Karpas-422 (cell line): ENCODE measurements around the gene ANKRD34A. TPM values are rescaled to one million over a fixed set of nuclear protein-coding genes. Genes with fewer than 3 reads are reported as not detected.

Experiments
- DNase-seq: peaks from one replicate; pipeline ENCODE4 v3.0.0-alpha.2; 2015
- H2AFZ ChIP-seq: fragments of 200-600 bp; sonication (generic); 2 replicates; pipeline ENCODE4 v1.6.1; 2014; ENCODE audit warnings: antibody characterized with exemption, low read length, mixed read lengths
- H3K27ac ChIP-seq: fragments of 200-600 bp; sonication (generic); 2 replicates; pipeline ENCODE4 v1.5.1; 2014; ENCODE audit warnings: mild to moderate bottlenecking, low read length, moderate library complexity
- H3K27me3 ChIP-seq: fragments of 200-600 bp; sonication (generic); 2 replicates; pipeline ENCODE4 v1.6.1; 2014; ENCODE audit warnings: low read length, mixed read lengths
- H3K36me3 ChIP-seq: fragments of 200-600 bp; sonication (generic); 2 replicates; pipeline ENCODE4 v1.6.1; 2014; ENCODE audit warnings: low read length, mixed read lengths; ENCODE audit not compliant: insufficient read depth
- H3K4me1 ChIP-seq: fragments of 200-600 bp; sonication (generic); 2 replicates; pipeline ENCODE4 v1.6.1; 2014; ENCODE audit warnings: mild to moderate bottlenecking, low read length, mixed read lengths
- H3K4me2 ChIP-seq: fragments of 200-600 bp; sonication (generic); 2 replicates; pipeline ENCODE4 v1.6.1; 2014; ENCODE audit warnings: low read length, low read depth, mild to moderate bottlenecking; ENCODE audit not compliant: poor library complexity, severe bottlenecking
- H3K4me3 ChIP-seq: fragments of 200-600 bp; sonication (generic); 2 replicates; pipeline ENCODE4 v1.5.1; 2014; ENCODE audit warnings: mild to moderate bottlenecking, antibody characterized with exemption, low read length, mixed read lengths
- H3K79me2 ChIP-seq: fragments of 200-600 bp; sonication (generic); 2 replicates; pipeline ENCODE4 v1.6.1; 2014; ENCODE audit warnings: mild to moderate bottlenecking, low read length, mixed read lengths
- H3K9ac ChIP-seq: fragments of 200-600 bp; sonication (generic); 2 replicates; pipeline ENCODE4 v1.6.0; 2014; ENCODE audit warnings: low read length
- H3K9me2 ChIP-seq: fragments of 200-600 bp; sonication (generic), shearing (Covaris generic); replicated peaks from 2 replicates; pipeline ENCODE4 v1.6.0; 2014; ENCODE audit warnings: mild to moderate bottlenecking, low read length, moderate library complexity; ENCODE audit not compliant: insufficient read depth
- H3K9me3 ChIP-seq: fragments of 300-700, 200-600 bp; sonication (generic); 2 replicates; pipeline ENCODE4 v1.6.1; 2014; ENCODE audit warnings: low read length, mixed read lengths
- H4K20me1 ChIP-seq: fragments of 200-600 bp; sonication (generic); 2 replicates; pipeline ENCODE4 v1.6.1; 2014; ENCODE audit warnings: mild to moderate bottlenecking, antibody characterized with exemption, low read length, low read depth; ENCODE audit not compliant: insufficient read depth
- total RNA-seq: library from RNA; depleted of rRNA; stranded (reverse); fragments of >200 nt; shearing (Covaris generic); gene quantifications from 2 replicates; pipeline ENCODE4 v1.2.3, GENCODE V29; 2014; ENCODE audit warnings: low replicate concordance

The ANKRD34A gene
- total RNA-seq, 1 experiment from 2014 or later, result 9.0 TPM

- H3K9ac ChIP-seq, result peak overlapping the region; percentile 91
- no peak for DNase-seq
Measured at GRCh38 chr1:145997718-145998023, 33.3 kb upstream of the ANKRD34A start.

GRCh38 chr1:145997016-145997717 is 32.8 kb upstream of the ANKRD34A start:
- H3K9ac ChIP-seq, result peak overlapping the region; percentile 91
- DNase-seq, result peak; percentile 71
- H3K4me1 ChIP-seq, result peaks cover 42% of the 10 kb centered on the region
- H2AFZ ChIP-seq, result peak overlapping the region; percentile 68
- peak overlapping the region; percentile 94 for H3K27ac ChIP-seq
- H3K9me2 ChIP-seq, result no peaks in the 10 kb centered on the region
- H3K36me3 ChIP-seq, result peaks cover 34% of the 10 kb centered on the region
- no peaks in the 10 kb centered on the region for H3K27me3 ChIP-seq
- H4K20me1 ChIP-seq, result peaks cover 33% of the 10 kb centered on the region
- H3K9me3 ChIP-seq, result no peaks in the 10 kb centered on the region
- peak overlapping the region; percentile 81 for H3K4me3 ChIP-seq
- H3K79me2 ChIP-seq, result peaks cover 14% of the 10 kb centered on the region
- H3K4me2 ChIP-seq, result peak overlapping the region; percentile 86

More at GRCh38 chr1:145997718-145998023, 33.3 kb upstream of the ANKRD34A start:
- no peak overlapping the region for H3K27ac ChIP-seq
- peaks cover 14% of the 10 kb centered on the region for H3K79me2 ChIP-seq
- peaks cover 42% of the 10 kb centered on the region for H3K4me1 ChIP-seq
- peak overlapping the region; percentile 86 for H3K4me2 ChIP-seq
- H4K20me1 ChIP-seq, result peaks cover 32% of the 10 kb centered on the region
- peak overlapping the region; percentile 68; the same call in 1 of the 2 replicates for H2AFZ ChIP-seq
- peak overlapping the region; percentile 81 for H3K4me3 ChIP-seq
- no peaks in the 10 kb centered on the region for H3K9me3 ChIP-seq
- peaks cover 34% of the 10 kb centered on the region for H3K36me3 ChIP-seq
- H3K27me3 ChIP-seq, result no peaks in the 10 kb centered on the region
- no peaks in the 10 kb centered on the region for H3K9me2 ChIP-seq

GRCh38 chr1:145996433-145997015 is 32.1 kb upstream of the ANKRD34A start, which contains the start of gene TXNIP:
Gene TXNIP, minus strand, starts transcription at chr1:145996579. Its CDS starts 313 bp downstream, at chr1:145996266.
- H3K4me1 ChIP-seq, result peaks cover 42% of the 10 kb centered on the region
- H2AFZ ChIP-seq, result peak within 1 kb of the TSS; percentile 68
- H3K9ac ChIP-seq, result peak within 1 kb of the TSS; percentile 91
- H3K4me3 ChIP-seq, result peak within 1 kb of the TSS; percentile 81
- DNase-seq, result peak; percentile 98
- H3K79me2 ChIP-seq, result peaks cover 14% of the 10 kb centered on the region
- peaks cover 33% of the 10 kb centered on the region for H4K20me1 ChIP-seq
- no peaks in the 10 kb centered on the region for H3K9me3 ChIP-seq
- H3K36me3 ChIP-seq, result peaks cover 34% of the 10 kb centered on the region
- peak within 1 kb of the TSS; percentile 86 for H3K4me2 ChIP-seq
- peak within 1 kb of the TSS; percentile 94 for H3K27ac ChIP-seq
- H3K27me3 ChIP-seq, result no peaks in the 10 kb centered on the region
- H3K9me2 ChIP-seq, result no peaks in the 10 kb centered on the region

GRCh38 chr1:145995964-145996432 is 31.6 kb upstream of the ANKRD34A start:
- peaks cover 33% of the 10 kb centered on the region for H4K20me1 ChIP-seq
- H3K79me2 ChIP-seq, result peaks cover 14% of the 10 kb centered on the region
- peak overlapping the region; percentile 81 for H3K4me3 ChIP-seq
- peak overlapping the region; percentile 94 for H3K27ac ChIP-seq
- H3K4me2 ChIP-seq, result peak overlapping the region; percentile 86
- no peak overlapping the region for H2AFZ ChIP-seq
- no peak for DNase-seq
- peak overlapping the region; percentile 91 for H3K9ac ChIP-seq
- H3K9me2 ChIP-seq, result no peaks in the 10 kb centered on the region
- no peaks in the 10 kb centered on the region for H3K9me3 ChIP-seq
- H3K36me3 ChIP-seq, result peaks cover 34% of the 10 kb centered on the region
- H3K4me1 ChIP-seq, result peaks cover 42% of the 10 kb centered on the region
- H3K27me3 ChIP-seq, result no peaks in the 10 kb centered on the region

- Histone ChIP-seq H3K4me1 (peaks cover 42% of the 10 kb centered on the region), H3K27me3 (no peaks in the 10 kb centered on the region), H3K4me2 (peak overlapping the region; percentile 86), H4K20me1 (peaks cover 33% of the 10 kb centered on the region), H3K27ac (peak overlapping the region; percentile 94), H3K79me2 (peaks cover 14% of the 10 kb centered on the region), H3K4me3 (peak overlapping the region; percentile 81), H3K36me3 (peaks cover 34% of the 10 kb centered on the region), H3K9me3 (no peaks in the 10 kb centered on the region), H3K9ac (peak overlapping the region; percentile 91), H3K9me2 (no peaks in the 10 kb centered on the region), H2AFZ (no peak overlapping the region)
- DNase-seq, result peak; percentile 64
Measured at GRCh38 chr1:145995148-145995881, 30.9 kb upstream of the ANKRD34A start.

- Histone ChIP-seq H3K4me3 (peak overlapping the region; percentile 81), H3K4me1 (peaks cover 42% of the 10 kb centered on the region), H3K79me2 (peaks cover 14% of the 10 kb centered on the region), H3K36me3 (peaks cover 34% of the 10 kb centered on the region), H3K9me2 (no peaks in the 10 kb centered on the region), H3K4me2 (peak overlapping the region; percentile 86), H3K27me3 (no peaks in the 10 kb centered on the region), H4K20me1 (peaks cover 33% of the 10 kb centered on the region), H3K9me3 (no peaks in the 10 kb centered on the region), H2AFZ (no peak overlapping the region), H3K9ac (peak overlapping the region; percentile 91), H3K27ac (peak overlapping the region; percentile 94)
- peak; percentile 65 for DNase-seq
Measured at GRCh38 chr1:145994391-145995120, 30.2 kb upstream of the ANKRD34A start.

- H3K79me2 ChIP-seq, result peaks cover 14% of the 10 kb centered on the region
- peak overlapping the region; percentile 91 for H3K9ac ChIP-seq
- no peak overlapping the region for H2AFZ ChIP-seq
- H3K9me2 ChIP-seq, result no peaks in the 10 kb centered on the region
- peak; percentile 54 for DNase-seq
- peaks cover 34% of the 10 kb centered on the region for H3K36me3 ChIP-seq
- peak overlapping the region; percentile 81 for H3K4me3 ChIP-seq
- peak overlapping the region; percentile 86 for H3K4me2 ChIP-seq
- peaks cover 33% of the 10 kb centered on the region for H4K20me1 ChIP-seq
- H3K27me3 ChIP-seq, result no peaks in the 10 kb centered on the region
- H3K9me3 ChIP-seq, result no peaks in the 10 kb centered on the region
- H3K4me1 ChIP-seq, result peaks cover 42% of the 10 kb centered on the region
- H3K27ac ChIP-seq, result peak overlapping the region; percentile 94
Measured at GRCh38 chr1:145993618-145994390, 29.4 kb upstream of the ANKRD34A start.
